CD4-positive, alpha-beta memory T cell (primary cell): ENCODE measurements around the gene MARCHF10. TPM values are rescaled to one million over a fixed set of nuclear protein-coding genes. Genes with fewer than 3 reads are reported as not detected.
A peak's percentile ranks its signal among the peaks of the same experiment; 100 is the strongest.

Experiments used
- CTCF ChIA-PET: fragments of 350-600 bp; sonication (Branson Sonifier 250); formaldehyde crosslinking; loops from one replicate; lab custom pipeline; 2021; ENCODE audit warnings: inconsistent platforms; ENCODE audit not compliant: partially characterized antibody; lab: Charles Lee
- POLR2A ChIA-PET: fragments of 350-600 bp; sonication (Branson Sonifier 250); formaldehyde crosslinking; loops from one replicate; lab custom pipeline; 2021; ENCODE audit not compliant: partially characterized antibody; lab: Charles Lee
- DNase-seq, 5 donors: peaks; one replicate each; pipeline versions ENCODE4 v3.0.0 to v3.0.0-alpha.2; 2020 to 2022; ENCODE audit warnings: mixed read lengths in 1 of 5
- H3K27ac ChIP-seq: one replicate; pipeline ENCODE4 v1.7.0; 2013; ENCODE audit warnings: low read depth, low read length
- H3K27me3 ChIP-seq: 2 replicates; pipeline ENCODE4 v1.7.0; 2013; ENCODE audit warnings: mild to moderate bottlenecking, low read length, moderate library complexity; ENCODE audit not compliant: insufficient read depth
- H3K36me3 ChIP-seq: 2 replicates; pipeline ENCODE4 v1.7.0; 2013; ENCODE audit warnings: mild to moderate bottlenecking, low read length, moderate library complexity; ENCODE audit not compliant: insufficient read depth
- H3K4me1 ChIP-seq: 2 replicates; pipeline ENCODE4 v1.7.0; 2013; ENCODE audit warnings: mild to moderate bottlenecking, low read length, moderate library complexity; ENCODE audit not compliant: insufficient read depth
- H3K4me3 ChIP-seq, 2 donors: one replicate each; pipeline ENCODE4 v1.7.0; 2013; ENCODE audit warnings: low read length in 2 of 2, mild to moderate bottlenecking in 1 of 2
- H3K9me3 ChIP-seq, 2 donors: one replicate each; pipeline ENCODE4 v1.7.0; 2013; ENCODE audit warnings: low read length in 2 of 2, control low read depth in 1 of 2; ENCODE audit not compliant: control insufficient read depth in 1 of 2
- H3K27ac Mint-ChIP-seq, 7 donors: one replicate each; pipeline ENCODE4 v1.8.0; 2020 to 2021; ENCODE audit warnings: mixed read lengths in 7 of 7, mild to moderate bottlenecking in 6 of 7, inconsistent platforms in 3 of 7, moderate library complexity in 3 of 7
- H3K27me3 Mint-ChIP-seq, 2 donors: one replicate each; pipeline ENCODE4 v1.8.0; 2020 to 2021; ENCODE audit warnings: mixed read lengths in 2 of 2
- H3K36me3 Mint-ChIP-seq, 2 donors: one replicate each; pipeline ENCODE4 v1.8.0; 2020 to 2021; ENCODE audit warnings: mixed read lengths in 2 of 2, inconsistent platforms in 1 of 2, mild to moderate bottlenecking in 1 of 2
- H3K4me1 Mint-ChIP-seq, 4 donors: one replicate each; pipeline ENCODE4 v1.8.0; 2020 to 2021; ENCODE audit warnings: mixed read lengths in 4 of 4, mild to moderate bottlenecking in 1 of 4
- H3K4me3 Mint-ChIP-seq, 8 donors: one replicate each; pipeline ENCODE4 v1.8.0; 2020 to 2021; ENCODE audit warnings: mixed read lengths in 8 of 8, mild to moderate bottlenecking in 7 of 8, moderate library complexity in 6 of 8, inconsistent platforms in 3 of 8
- H3K9me3 Mint-ChIP-seq, 8 donors: one replicate each; pipeline ENCODE4 v1.8.0; 2020 to 2021; ENCODE audit warnings: mixed read lengths in 8 of 8, mild to moderate bottlenecking in 5 of 8, inconsistent platforms in 3 of 8, moderate library complexity in 1 of 8
- intact Hi-C: fragments of 100-400 bp; cut with micrococcal nuclease; formaldehyde crosslinking; loops from one replicate; pipeline ENCODE4 v1.15.1; 2023
- polyA plus RNA-seq, 2 donors: library from polyadenylated mRNA; unstranded; fragments of 300-500 nt; fragmentation: Illumina TruSeq; gene quantifications; one replicate each; pipeline ENCODE4 v1.2.3, GENCODE V29; 2021
- total RNA-seq, 2 experiments: library from RNA; stranded (reverse); gene quantifications; one replicate each; pipeline ENCODE4 v1.2.3, GENCODE V29; 2021

Gene MARCHF10
- total and polyA plus RNA-seq, 4 experiments from 2014 or later: 0.15 to 0.89 (median 0.45) TPM

DNA sequence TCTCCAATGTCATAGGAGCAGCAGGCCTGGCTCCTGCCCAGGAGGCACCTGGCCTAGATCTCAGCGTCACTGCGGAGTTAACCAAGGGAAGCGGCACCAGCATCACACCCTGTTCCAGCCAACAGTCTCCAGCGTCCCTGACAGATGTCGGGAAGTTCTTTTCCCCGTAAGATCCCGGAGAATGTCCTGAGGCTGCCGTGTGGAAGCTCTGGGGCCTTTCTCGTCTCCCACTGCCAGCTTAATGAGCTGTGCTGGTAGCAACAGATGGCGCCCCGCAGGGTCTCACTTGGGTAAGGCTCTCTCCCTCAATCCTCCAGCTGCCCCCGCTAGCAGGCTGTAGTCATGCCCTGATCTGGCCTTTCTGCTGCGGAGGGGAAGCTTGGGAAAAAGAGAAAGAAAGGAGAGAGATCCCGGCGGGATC, 57.5 kb downstream of the MARCHF10 start:
- no peak for DNase-seq
- Mint-ChIP-seq H3K4me1 (peaks cover 0 to 2% (median 0%) of the 10 kb centered on the region in 4 donors), H3K27ac (no peak overlapping the region), H3K27me3 (peaks cover 0 to 1% of the 10 kb centered on the region in 2 donors), H3K4me3 (no peak overlapping the region), H3K36me3 (no peaks in the 10 kb centered on the region), H3K9me3 (peaks cover 0 to 4% (median 0%) of the 10 kb centered on the region in 8 donors)
- no peaks in the 10 kb centered on the region for H3K27me3 ChIP-seq
- POLR2A ChIA-PET: no interaction called here
- H3K9me3 ChIP-seq: no peaks in the 10 kb centered on the region
- no peaks in the 10 kb centered on the region for H3K36me3 ChIP-seq
- no peaks in the 10 kb centered on the region for H3K4me1 ChIP-seq
- H3K4me3 ChIP-seq: no peak overlapping the region
- intact Hi-C loops: no loop called here
- CTCF ChIA-PET: no interaction called here
- H3K27ac ChIP-seq: no peak overlapping the region

DNA sequence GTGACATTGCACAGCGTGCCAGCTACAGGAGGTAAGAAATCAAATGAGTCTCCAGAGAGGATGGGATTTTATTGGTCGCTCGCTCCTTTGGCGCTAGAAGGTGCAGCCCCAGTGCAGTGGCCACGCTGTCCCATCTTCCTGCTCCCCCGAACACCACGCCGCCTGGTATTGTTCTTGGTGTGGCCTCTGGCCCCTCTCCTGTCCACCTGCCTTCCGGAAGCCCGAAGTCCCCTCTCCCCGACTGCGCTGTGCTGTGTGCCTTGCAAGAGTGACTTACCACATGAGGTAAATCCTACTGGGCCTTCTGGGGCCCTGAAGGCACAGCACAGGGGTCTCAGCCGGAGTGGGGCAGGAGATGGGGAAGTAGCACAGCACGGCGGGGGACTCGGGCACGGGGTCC, 58.2 kb downstream of the MARCHF10 start:
- CTCF ChIA-PET: interaction anchor here (1.2 kb wide), 1 partner anchor 13 kb away, joined by 3 read pairs; no protein-coding TSS in a partner anchor
- no peak overlapping the region for H3K4me3 Mint-ChIP-seq
- Histone ChIP-seq H3K36me3 (no peaks in the 10 kb centered on the region), H3K27ac (no peak overlapping the region), H3K4me1 (no peaks in the 10 kb centered on the region), H3K9me3 (no peaks in the 10 kb centered on the region), H3K4me3 (no peak overlapping the region), H3K27me3 (no peaks in the 10 kb centered on the region)
- intact Hi-C loops: no loop called here
- H3K4me1 Mint-ChIP-seq: peaks cover 0 to 2% (median 0%) of the 10 kb centered on the region in 4 donors
- no peaks in the 10 kb centered on the region for H3K36me3 Mint-ChIP-seq
- POLR2A ChIA-PET: no interaction called here
- no peak overlapping the region for H3K27ac Mint-ChIP-seq
- no peak for DNase-seq
- H3K27me3 Mint-ChIP-seq: peaks cover 0 to 1% of the 10 kb centered on the region in 2 donors
- peaks cover 0 to 4% (median 0%) of the 10 kb centered on the region in 8 donors for H3K9me3 Mint-ChIP-seq

DNA sequence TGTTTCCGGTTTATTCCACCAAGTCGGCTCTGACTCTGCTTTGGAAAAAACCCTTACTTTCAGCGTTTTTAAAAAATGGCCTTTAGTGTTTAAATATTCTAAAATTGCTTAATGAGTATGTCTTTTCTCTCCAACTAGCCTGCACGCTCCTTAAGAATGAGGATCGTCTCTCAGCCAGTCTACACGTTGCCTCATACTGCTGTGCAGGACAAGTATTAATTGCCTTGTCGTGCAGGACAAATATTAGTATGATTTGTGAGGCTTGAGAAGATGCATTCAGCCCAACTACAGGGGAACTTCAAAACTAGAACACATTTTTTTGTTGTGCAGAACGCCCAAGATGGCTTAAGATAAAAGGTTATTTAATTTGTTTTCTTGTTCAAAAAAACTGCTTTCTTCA, 61.2 kb downstream of the MARCHF10 start:
- no peak overlapping the region for H3K4me3 Mint-ChIP-seq
- Histone ChIP-seq H3K4me1 (no peaks in the 10 kb centered on the region), H3K9me3 (no peaks in the 10 kb centered on the region), H3K4me3 (no peak overlapping the region), H3K27ac (no peak overlapping the region), H3K36me3 (no peaks in the 10 kb centered on the region), H3K27me3 (no peaks in the 10 kb centered on the region)
- ChIA-PET POLR2A (no interaction called here), CTCF (no interaction called here)
- peaks cover 0 to 4% (median 0%) of the 10 kb centered on the region in 8 donors for H3K9me3 Mint-ChIP-seq
- DNase-seq: no peak
- H3K27ac Mint-ChIP-seq: no peak overlapping the region
- intact Hi-C loops: no loop called here
- H3K4me1 Mint-ChIP-seq: no peaks in the 10 kb centered on the region
- no peaks in the 10 kb centered on the region for H3K36me3 Mint-ChIP-seq
- peaks cover 1 to 3% of the 10 kb centered on the region in 2 donors for H3K27me3 Mint-ChIP-seq

DNA sequence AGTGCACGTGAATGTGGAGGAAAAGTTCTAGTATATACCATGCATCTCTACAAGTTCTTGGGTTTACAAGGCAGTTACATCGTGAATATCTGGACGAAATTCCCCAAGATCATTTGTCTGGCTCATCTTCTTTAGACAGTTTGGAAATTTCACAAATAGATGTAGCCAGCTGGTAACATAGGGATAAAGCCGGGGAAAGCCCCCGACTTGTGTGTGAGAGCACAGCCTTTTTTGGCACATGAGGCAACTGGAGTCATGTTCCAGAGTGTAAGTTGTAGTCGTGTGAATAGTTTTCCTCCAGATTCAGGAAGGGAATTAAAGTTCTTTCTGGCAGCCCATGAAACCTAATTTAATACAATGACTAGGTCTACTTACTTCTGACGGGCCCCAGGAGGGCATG, 62.3 kb downstream of the MARCHF10 start:
- no peaks in the 10 kb centered on the region for H3K27me3 ChIP-seq
- H3K4me3 Mint-ChIP-seq: no peak overlapping the region
- intact Hi-C loops: no loop called here
- no peak overlapping the region for H3K4me3 ChIP-seq
- no peaks in the 10 kb centered on the region for H3K4me1 ChIP-seq
- DNase-seq: no peak
- no peak overlapping the region for H3K27ac ChIP-seq
- H3K36me3 Mint-ChIP-seq: no peaks in the 10 kb centered on the region
- POLR2A ChIA-PET: no interaction called here
- peaks cover 1 to 3% of the 10 kb centered on the region in 2 donors for H3K27me3 Mint-ChIP-seq
- H3K9me3 ChIP-seq: no peaks in the 10 kb centered on the region
- CTCF ChIA-PET: no interaction called here
- H3K9me3 Mint-ChIP-seq: peaks cover 0 to 4% (median 0%) of the 10 kb centered on the region in 8 donors
- H3K4me1 Mint-ChIP-seq: no peaks in the 10 kb centered on the region
- H3K27ac Mint-ChIP-seq: no peak overlapping the region
- no peaks in the 10 kb centered on the region for H3K36me3 ChIP-seq

DNA sequence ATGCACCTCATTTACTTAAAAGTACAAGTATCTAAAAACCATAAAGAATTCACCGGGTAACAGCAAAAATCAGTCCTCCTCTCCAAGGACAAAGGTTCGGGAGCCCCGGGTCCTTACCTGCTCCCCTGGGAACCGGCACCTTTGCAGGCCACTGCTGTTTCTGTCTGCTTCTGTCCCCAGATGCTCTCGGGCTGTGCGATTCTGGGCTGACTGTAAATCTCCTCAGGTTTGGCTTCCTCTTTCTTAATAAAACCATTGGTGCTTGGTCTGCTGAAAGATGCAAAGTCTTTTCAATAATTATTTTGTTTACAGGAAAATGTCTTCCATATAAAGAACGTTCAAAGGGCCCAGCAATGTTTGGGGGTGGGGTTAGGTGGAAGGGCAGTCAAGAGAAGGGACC, 63.9 kb downstream of the MARCHF10 start:
- H3K36me3 Mint-ChIP-seq: no peaks in the 10 kb centered on the region
- intact Hi-C loops: no loop called here
- no peak for DNase-seq
- Histone ChIP-seq H3K36me3 (no peaks in the 10 kb centered on the region), H3K4me3 (no peak overlapping the region), H3K27me3 (no peaks in the 10 kb centered on the region), H3K27ac (no peak overlapping the region), H3K4me1 (no peaks in the 10 kb centered on the region), H3K9me3 (no peaks in the 10 kb centered on the region)
- ChIA-PET POLR2A (no interaction called here), CTCF (no interaction called here)
- peaks cover 0 to 4% (median 0%) of the 10 kb centered on the region in 8 donors for H3K9me3 Mint-ChIP-seq
- peaks cover 1 to 3% of the 10 kb centered on the region in 2 donors for H3K27me3 Mint-ChIP-seq
- H3K4me3 Mint-ChIP-seq: no peak overlapping the region
- H3K27ac Mint-ChIP-seq: no peak overlapping the region
- H3K4me1 Mint-ChIP-seq: no peaks in the 10 kb centered on the region

DNA sequence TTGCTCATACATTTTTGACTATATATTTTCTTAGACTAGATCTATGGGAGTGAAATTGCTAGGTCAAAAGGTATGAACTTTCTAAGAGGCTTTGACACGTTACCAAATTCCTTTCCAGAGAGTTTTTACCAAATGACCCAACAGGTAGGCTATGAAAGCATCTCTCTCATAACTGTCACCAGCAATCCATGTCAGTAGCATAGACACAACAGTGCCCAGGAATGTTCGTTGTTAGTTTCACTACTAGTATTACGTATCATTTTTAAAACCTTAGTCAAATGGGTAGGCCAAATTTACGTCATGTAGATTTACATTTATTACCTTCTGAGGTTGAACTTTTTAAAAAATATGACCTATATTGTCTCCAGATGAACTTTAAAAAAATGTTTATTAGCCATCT, 66.8 kb downstream of the MARCHF10 start:
- Mint-ChIP-seq H3K27ac (no peak overlapping the region), H3K36me3 (no peaks in the 10 kb centered on the region), H3K9me3 (peaks cover 0 to 4% (median 0%) of the 10 kb centered on the region in 8 donors), H3K27me3 (peaks cover 0 to 3% of the 10 kb centered on the region in 2 donors), H3K4me3 (no peak overlapping the region), H3K4me1 (peaks cover 0 to 3% (median under 1%) of the 10 kb centered on the region in 4 donors)
- H3K9me3 ChIP-seq: no peaks in the 10 kb centered on the region
- intact Hi-C loops: no loop called here
- DNase-seq: no peak
- ChIA-PET POLR2A (no interaction called here), CTCF (no interaction called here)
- H3K36me3 ChIP-seq: no peaks in the 10 kb centered on the region
- no peaks in the 10 kb centered on the region for H3K4me1 ChIP-seq
- H3K27me3 ChIP-seq: no peaks in the 10 kb centered on the region
- no peak overlapping the region for H3K27ac ChIP-seq
- H3K4me3 ChIP-seq: no peak overlapping the region

DNA sequence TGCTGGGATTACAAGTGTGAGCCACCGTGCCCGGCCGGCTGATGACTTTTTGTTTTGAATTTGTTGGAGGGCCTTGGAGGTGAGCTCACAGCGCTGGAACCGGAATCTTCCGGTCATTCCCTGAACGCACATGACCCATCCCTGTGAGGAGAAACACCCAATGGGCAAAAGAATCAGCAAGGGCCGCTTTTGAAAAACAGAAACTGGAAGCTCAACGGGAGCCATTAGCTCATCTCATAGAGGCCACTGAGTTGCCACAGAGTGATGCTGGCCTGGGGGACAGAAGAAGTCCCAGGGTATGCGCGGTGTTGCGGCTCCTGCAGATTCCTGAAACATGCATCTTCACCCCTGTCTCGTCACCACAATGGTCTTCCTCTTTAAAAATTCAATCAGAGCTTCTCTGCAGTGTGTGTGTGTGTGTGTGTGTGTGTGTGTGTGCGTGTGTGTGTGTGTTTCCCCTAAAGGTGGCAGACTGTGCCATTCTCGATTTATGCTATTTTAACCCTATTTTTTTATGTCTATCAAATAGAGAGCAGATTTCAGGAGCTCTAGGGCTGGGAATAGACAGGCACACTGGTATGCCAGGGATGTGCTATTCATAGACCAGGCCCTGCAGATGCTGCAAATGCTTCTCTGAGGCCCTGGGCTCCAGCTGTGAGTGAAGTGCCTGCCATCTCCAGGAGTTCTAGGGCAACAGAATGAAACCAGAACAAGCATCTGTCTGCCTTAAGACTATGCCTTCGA, 68.3 kb downstream of the MARCHF10 start:
- H3K9me3 Mint-ChIP-seq: no peaks in the 10 kb centered on the region
- H3K4me3 Mint-ChIP-seq: no peak overlapping the region
- Histone ChIP-seq H3K27ac (no peak overlapping the region), H3K9me3 (no peaks in the 10 kb centered on the region), H3K4me3 (no peak overlapping the region), H3K36me3 (no peaks in the 10 kb centered on the region), H3K27me3 (no peaks in the 10 kb centered on the region), H3K4me1 (no peaks in the 10 kb centered on the region)
- peaks cover 0 to 3% (median under 1%) of the 10 kb centered on the region in 4 donors for H3K4me1 Mint-ChIP-seq
- no peak for DNase-seq
- H3K36me3 Mint-ChIP-seq: no peaks in the 10 kb centered on the region
- H3K27ac Mint-ChIP-seq: peak overlapping the region in 1 of 7 donors; percentile 46
- peaks cover 0 to 3% of the 10 kb centered on the region in 2 donors for H3K27me3 Mint-ChIP-seq
- POLR2A ChIA-PET: no interaction called here
- intact Hi-C loops: no loop called here
- CTCF ChIA-PET: no interaction called here
